GM06990 (cell line): ENCODE results near the gene ECPAS.
"Not testable (repeated sequence)": the region's sequence is repeated elsewhere in the genome, so short reads cannot be mapped to it uniquely, and the experiment has no call there.

Experiments used
- DNase-seq: peaks from one replicate; pipeline ENCODE4 v3.0.0-alpha.2; 2011; ENCODE audit not compliant: insufficient read length; ENCODE audit errors: extremely low read depth
- H3K27me3 ChIP-seq: replicated peaks from 2 replicates; pipeline ENCODE4 v1.6.0; 2011; ENCODE audit warnings: low read length; ENCODE audit not compliant: control insufficient read depth, insufficient read depth
- H3K36me3 ChIP-seq: 2 replicates; pipeline ENCODE4 v1.5.1; 2011; ENCODE audit warnings: low read length; ENCODE audit not compliant: control insufficient read depth, insufficient read depth
- H3K4me3 ChIP-seq: replicated peaks from 2 replicates; pipeline ENCODE4 v1.5.1; 2011; ENCODE audit warnings: low read depth, mild to moderate bottlenecking, control low read depth, low read length
- CTCF ChIP-seq: IDR thresholded peaks from 2 replicates; pipeline ENCODE4 v1.5.1; 2011; ENCODE audit warnings: low read length, control low read depth, mild to moderate bottlenecking, inconsistent platforms; ENCODE audit not compliant: insufficient read depth, poor library complexity, severe bottlenecking

ECPAS gene

GRCh38 chr9:111407813-111408212, 76.4 kb downstream of the ECPAS start:
- H3K36me3 ChIP-seq, result peaks cover 16% of the 10 kb centered on the region
- DNase-seq, result no peak
- no peak overlapping the region for H3K4me3 ChIP-seq
- no peaks in the 10 kb centered on the region for H3K27me3 ChIP-seq
- no peak for TF ChIP-seq CTCF

DNA sequence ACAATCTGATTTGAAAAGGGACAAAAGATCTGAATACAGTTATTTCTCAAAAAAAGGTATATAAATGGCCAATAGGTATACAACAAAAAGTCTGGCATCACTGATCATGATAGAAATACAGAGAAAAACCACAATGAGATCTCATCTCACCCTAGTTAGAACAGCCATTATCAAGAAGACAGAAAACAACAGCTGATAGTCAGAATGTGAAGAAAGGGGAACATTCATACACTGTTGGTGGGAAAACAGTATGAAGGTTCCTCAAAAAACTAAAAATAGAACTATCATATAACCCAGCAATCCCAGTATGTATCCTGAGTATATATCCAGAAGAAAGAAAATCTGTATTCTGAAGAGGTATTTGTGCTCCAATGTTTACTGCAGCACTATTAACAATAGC, 78.5 kb downstream of the ECPAS start:
- H3K36me3 ChIP-seq, result peaks cover 12% of the 10 kb centered on the region
- TF ChIP-seq CTCF, result no peak
- DNase-seq, result no peak
- H3K4me3 ChIP-seq, result no peak overlapping the region
- H3K27me3 ChIP-seq, result no peaks in the 10 kb centered on the region

DNA sequence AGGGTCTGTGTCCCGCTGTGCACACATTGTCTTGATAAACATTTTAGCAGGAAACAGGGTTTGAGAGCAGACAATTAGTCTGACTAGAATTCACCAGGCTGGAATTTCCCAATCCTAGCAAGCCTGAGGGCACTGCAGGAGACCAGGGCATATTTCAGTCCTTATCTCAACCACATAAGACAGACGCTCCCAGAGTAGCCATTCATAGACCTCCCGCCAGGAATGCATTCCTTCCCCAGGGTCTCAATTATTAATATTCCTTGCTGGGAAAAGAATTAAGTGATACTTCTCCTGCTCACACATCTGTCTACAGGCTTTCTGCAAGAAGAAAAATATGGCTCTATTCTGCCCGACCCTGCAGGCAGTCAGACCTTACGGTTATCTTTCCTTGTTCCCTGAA, 82.7 kb downstream of the ECPAS start:
- peaks cover 16% of the 10 kb centered on the region for H3K36me3 ChIP-seq
- not testable (repeated sequence) for H3K27me3 ChIP-seq, DNase-seq, H3K4me3 ChIP-seq

DNA sequence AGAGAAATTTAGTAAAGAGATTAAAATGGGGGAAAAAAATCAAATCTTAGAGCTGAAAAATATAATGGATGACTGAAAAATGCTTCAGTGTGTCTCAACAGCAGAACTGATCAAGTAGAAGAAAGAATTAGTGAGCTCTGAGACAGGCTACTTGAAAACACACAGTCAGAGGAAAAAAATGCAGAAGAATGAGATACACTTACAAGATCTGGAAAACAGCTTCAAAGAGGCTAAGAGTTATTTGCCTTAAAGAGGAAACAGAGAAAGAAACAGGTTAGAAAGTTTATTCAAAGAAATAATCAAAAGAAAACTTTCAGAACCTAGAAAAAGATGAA, 83.7 kb downstream of the ECPAS start:
- no peak for TF ChIP-seq CTCF
- Histone ChIP-seq H3K36me3 (peaks cover 19% of the 10 kb centered on the region), H3K27me3 (no peaks in the 10 kb centered on the region), H3K4me3 (no peak overlapping the region)
- no peak for DNase-seq

GRCh38 chr9:111399772-111400563, 84.2 kb downstream of the ECPAS start:
- Histone ChIP-seq H3K36me3 (peaks cover 17% of the 10 kb centered on the region), H3K27me3 (no peaks in the 10 kb centered on the region), H3K4me3 (no peak overlapping the region)
- no peak for DNase-seq
- peak; percentile 58 for TF ChIP-seq CTCF

DNA sequence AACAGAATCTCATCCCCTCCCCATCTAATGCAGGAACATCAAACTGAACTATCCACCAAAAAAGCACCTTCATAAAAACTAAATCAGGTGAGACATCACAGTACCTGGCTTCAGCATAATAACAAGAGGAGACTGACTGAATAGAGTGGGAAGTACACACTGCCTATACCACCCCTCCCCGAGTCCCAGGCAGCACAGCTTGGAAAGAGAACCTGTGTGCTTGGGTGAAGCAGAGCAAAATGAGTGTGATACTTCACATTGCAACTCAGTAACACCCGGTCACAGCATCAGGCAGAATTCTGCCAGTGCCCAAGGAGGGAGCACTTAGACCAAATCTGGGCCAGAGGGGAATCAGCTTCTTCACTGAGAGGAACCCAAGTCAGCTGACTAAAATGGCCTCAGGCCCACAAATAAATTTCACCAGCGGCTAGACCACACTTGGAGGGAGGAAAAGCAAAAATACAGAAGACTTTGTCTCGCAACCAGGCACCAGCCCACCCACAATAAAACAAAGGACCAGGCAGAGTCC, 84.9 kb downstream of the ECPAS start:
- Histone ChIP-seq H3K27me3 (no peaks in the 10 kb centered on the region), H3K36me3 (peaks cover 17% of the 10 kb centered on the region), H3K4me3 (no peak overlapping the region)
- DNase-seq, result no peak
- no peak for TF ChIP-seq CTCF
